HG03575 (cell line): ENCODE results near the gene CRYBB2.
"Not testable (repeated sequence)": the region's sequence is repeated elsewhere in the genome, so short reads cannot be mapped to it uniquely, and the experiment has no call there.

Experiments used
- ATAC-seq: cut with Tn5 transposase; IDR thresholded peaks from one replicate; pipeline ENCODE4 v1.9.1; 2021; ENCODE audit not compliant: unreplicated experiment, insufficient number of reproducible peaks, low FRiP score; ENCODE audit errors: extremely low read depth

CRYBB2 gene, protein sequence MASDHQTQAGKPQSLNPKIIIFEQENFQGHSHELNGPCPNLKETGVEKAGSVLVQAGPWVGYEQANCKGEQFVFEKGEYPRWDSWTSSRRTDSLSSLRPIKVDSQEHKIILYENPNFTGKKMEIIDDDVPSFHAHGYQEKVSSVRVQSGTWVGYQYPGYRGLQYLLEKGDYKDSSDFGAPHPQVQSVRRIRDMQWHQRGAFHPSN

GRCh38 chr22:25219211-25219689, at the start of gene CRYBB2:
Gene CRYBB2 (plus strand): TSS chr22:25219639. CDS start chr22:25221430, 1,791 bp downstream.
- ATAC-seq: no peak

DNA sequence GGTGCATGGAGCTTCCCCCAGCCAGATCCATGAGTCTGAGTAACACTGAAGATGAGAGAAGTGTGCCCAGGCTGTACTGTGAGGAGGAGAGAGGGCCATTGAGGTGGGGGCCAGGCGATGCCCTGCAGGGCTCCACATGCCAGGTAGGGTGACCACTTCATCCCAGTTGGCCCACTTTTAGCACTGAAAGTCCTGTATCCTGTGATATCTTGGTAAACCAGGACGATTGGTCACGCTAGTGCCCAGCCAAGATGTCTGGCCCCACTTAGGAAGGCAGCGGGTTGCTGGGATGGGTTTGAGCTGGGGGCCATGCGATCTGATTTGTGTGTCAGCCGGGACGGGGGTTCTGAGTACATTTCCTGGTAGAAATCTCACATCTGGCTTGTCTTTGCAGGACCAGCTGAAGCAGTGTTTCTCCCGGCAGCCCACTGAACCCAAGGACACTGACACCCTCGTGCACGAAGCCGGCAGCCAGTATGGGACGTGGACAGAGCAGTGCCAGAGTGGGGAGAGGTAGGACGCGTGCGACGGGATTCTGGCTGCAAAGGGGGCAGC, 48.9 kb upstream of the CRYBB2 start:
- ATAC-seq: no peak

DNA sequence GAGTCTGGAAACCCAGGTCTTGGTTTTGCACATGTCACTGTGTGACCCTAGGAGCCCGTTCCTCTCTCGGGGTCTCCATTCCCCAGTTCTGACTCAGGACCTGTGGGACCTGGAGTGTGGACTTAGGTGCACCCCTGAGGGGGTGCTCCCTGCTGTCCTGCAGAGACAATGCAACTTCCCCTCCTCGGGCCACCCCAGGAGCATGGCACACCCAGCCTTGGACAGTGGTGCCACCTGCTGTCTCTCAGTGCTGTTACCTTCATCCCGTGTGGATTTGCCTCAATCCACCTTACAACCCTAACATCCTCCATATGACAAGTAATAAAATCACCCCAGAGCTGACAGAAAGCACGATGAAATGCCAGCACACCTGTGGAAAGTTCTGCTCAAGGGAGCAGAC, 47.3 kb upstream of the CRYBB2 start:
- ATAC-seq: no peak

GRCh38 chr22:25174156-25174887, 45.1 kb upstream of the CRYBB2 start:
- no peak for ATAC-seq

DNA sequence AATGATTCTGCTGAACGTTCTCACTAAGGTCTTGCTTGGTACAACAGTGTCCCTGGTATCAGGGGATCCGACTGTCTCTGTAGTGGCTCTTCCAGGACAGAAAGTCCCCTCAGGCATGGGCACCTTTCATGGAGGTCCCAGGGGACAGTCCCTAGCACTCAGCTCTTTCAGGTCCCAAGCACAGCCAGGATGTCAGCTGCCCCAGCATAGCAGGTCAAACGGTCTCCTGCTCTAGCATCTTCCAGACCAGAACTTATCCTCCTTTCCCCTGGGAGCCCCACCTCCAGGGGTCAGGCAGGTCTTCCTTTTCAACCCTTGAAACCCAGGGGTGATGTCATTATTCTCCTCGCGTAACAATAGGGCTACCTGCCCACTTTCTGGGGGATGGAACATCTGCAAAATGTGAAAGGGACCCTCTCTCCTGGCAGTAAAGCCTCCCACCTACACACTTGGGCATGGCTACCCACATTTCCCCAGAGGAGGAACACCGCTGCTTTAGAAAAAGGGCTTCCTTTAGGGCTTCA, 44.5 kb upstream of the CRYBB2 start:
- ATAC-seq: no peak

DNA sequence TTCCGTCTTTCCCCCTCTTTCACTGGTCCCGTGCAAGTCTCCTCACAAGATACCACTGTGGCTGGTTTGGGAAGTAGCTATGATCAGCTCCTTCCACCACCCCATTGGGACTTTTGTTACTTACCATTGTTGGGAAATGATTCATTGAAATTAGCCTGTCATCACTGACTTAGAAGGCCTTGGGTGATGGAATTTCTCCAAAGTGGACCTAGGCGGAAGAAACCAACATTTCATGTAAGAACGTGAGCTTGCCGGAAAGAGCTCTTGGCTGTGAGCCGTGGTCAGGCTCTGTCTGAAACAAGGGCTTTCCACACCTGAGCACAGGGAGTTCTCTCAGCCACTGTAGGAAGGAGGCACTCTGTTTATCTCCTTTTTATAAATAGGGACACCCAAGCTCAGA, 43.3 kb upstream of the CRYBB2 start:
- ATAC-seq: no peak

DNA sequence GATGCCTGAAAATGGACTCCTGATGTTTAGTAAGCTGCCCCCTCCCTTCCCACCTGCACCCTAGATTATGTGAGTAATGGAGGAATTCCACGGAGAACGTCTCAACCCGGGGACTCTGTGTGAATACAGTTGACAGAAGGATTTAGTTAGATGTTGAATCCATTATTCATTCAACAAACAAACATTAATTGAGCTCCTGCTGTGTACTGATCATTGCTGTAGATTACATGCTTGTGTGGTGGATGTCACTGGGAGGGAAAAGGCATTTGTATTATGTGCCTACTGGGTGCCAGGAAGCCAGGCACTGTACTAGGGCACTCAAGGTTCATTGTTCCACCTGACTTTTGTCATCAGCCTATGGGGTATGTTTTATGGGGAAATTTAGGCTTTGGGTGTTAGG, 42.6 kb upstream of the CRYBB2 start:
- no peak for ATAC-seq

DNA sequence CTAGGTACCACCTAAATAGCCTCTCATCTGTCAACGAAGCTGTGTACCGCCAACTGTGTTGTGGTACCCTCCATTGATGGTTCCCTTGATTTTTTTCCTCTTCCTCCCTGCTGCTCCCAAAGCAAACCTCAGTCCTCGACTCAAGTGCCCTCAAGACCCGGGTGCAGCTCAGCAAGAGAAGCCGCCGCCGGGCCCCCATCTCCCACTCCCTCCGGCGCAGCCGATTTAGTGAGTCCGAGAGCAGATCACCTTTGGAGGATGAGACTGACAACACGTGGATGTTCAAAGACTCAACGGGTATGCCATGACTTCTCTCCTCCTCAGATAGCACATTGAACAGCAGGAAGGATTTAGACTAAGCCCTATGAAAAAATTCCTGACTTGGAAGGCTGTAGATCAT, 42.2 kb upstream of the CRYBB2 start:
- no peak for ATAC-seq

- ATAC-seq: no peak
Measured at GRCh38 chr22:25177895-25178294, 41.5 kb upstream of the CRYBB2 start.

GRCh38 chr22:25178348-25178747, 41.1 kb upstream of the CRYBB2 start:
- ATAC-seq: not testable (repeated sequence)

- not testable (repeated sequence) for ATAC-seq
Measured at GRCh38 chr22:25178869-25179631, 40.4 kb upstream of the CRYBB2 start.

GRCh38 chr22:25182131-25183110, 37.0 kb upstream of the CRYBB2 start:
- no peak for ATAC-seq

DNA sequence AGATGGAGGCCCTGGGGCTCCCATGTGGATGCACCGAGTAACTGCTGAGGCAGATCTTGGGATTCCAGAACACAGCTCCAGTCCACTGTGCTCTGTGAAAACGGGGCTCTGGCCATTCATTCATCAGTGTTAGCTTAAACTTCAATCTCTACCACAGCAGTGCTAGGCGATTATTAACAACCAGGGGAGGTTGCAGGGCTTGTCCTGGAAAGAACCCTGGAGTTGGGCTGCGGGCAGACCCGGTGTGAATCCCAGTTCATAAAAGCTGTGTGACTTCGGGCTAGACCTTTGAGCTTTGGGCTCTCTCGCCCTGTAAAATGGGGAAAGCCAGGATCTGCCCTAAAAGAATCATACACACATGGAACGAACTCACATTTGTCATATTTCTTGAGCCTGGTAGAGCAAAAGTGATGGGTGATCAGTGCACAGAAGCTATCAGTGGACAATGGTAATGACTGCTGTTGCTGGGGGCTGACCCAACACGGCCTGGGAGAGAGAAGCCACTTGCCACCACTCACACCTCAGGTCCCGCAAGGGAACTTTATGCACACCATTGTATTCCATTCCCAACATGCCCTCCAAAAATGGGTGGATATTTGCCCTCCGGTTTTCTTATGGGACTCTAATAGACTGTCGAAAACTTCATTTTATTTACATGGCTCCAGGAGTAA, 35.4 kb upstream of the CRYBB2 start:
- ATAC-seq: no peak

GRCh38 chr22:25186140-25186539, 33.3 kb upstream of the CRYBB2 start:
- no peak for ATAC-seq

DNA sequence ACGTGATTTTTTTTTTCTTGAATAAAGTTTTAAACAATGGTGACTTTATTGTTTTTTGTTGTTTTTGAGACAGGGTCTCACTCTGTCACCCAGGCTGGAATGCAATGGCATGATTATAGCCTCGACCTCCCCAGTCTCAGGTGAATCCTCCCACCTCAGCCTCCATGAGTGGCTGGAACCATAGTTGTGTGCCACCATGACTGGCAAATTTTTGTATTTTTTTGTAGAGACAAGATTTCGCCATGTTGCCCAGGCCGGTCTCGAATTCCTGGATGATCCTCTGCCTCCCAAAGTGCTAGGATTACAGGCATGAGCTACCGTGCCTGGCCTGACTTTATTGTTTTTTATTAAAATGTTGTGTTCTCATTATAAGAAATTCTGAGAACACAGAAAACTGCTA, 32.0 kb upstream of the CRYBB2 start:
- ATAC-seq: no peak

GRCh38 chr22:25192406-25192805, 27.0 kb upstream of the CRYBB2 start:
- ATAC-seq: no peak

GRCh38 chr22:25193130-25193529, 26.3 kb upstream of the CRYBB2 start:
- ATAC-seq: no peak

DNA sequence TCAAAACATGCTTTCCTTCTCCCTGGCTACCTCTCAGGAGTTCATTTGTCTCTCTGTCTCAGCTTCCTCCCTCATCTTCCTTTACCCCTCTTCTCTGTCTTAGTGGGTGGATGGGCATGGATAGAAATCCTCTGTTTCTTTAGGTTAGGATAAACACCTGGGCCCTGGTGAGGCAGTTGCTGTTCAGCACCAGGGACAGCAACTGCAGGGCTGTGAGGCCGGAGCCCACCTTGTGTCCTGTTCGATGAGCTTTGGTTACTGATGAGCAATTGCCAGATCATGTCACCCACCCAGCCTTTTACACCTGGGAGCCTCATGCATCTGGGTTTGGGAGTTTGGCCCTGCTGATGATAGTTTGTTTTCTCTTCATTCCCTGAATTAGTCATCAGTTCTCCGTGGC, 25.9 kb upstream of the CRYBB2 start:
- no peak for ATAC-seq
